NCI-H82 (cell line): ENCODE data around the gene TGFBR1.
A peak's percentile ranks its signal among the peaks of the same experiment; 100 is the strongest.
"Not testable (repeated sequence)": the region's sequence is repeated elsewhere in the genome, so short reads cannot be mapped to it uniquely, and the experiment has no call there.

Source experiments
- DNase-seq: peaks from one replicate; lab custom pipeline; 2025; lab: John Stamatoyannopoulos, UW

Gene TGFBR1

GRCh38 chr9:99189887-99190596, 85.1 kb downstream of the TGFBR1 start:
- no peak for DNase-seq

GRCh38 chr9:99190597-99191283, 85.8 kb downstream of the TGFBR1 start:
- DNase-seq: no peak

- DNase-seq: peak; percentile 41
Observed at GRCh38 chr9:99192786-99193465, 88.0 kb downstream of the TGFBR1 start.

GRCh38 chr9:99193466-99193821, 88.5 kb downstream of the TGFBR1 start:
- no peak for DNase-seq

DNA sequence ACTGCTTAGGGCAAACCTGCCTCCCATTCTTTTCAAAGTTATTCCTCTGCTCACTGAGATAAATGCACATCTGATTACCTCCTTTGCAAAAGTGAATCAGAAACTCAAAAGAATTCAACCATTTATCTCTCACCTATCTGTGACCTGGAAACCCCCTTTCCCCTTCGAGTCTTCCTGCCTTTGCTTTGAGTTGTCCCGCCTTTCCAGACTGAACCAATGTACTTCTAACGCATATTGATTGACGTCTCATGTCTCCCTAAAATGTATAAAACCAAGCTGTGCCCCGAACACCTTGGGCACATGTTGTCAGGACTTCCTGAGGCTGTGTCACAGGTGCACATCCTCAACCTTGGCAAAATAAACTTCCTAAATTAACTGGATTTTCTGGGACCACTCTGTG, 91.6 kb downstream of the TGFBR1 start:
- DNase-seq: not testable (repeated sequence)

DNA sequence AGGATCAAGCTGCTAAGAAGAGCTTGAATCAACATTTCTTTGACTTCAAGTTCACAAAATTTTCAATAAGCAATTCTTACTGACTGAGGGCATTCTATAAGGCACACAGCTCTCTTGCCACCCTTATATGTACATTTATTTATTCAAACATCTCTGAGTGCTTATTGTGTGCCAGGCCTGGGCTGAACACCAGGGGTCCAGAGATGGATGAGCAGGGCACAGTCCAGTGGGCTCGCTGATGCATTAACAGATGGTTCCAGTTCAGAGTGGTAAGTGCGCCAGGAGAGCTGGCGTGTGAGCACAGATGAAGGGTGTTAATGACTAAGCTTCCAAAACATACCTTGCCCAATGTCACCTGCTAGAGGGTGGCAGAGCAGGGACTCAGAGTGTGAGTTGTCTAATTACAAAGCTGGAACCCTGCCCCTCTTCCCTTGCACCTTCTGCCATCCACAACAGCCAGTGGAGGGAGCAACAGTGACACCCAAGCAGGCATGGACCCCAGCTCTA, 92.3 kb downstream of the TGFBR1 start:
- no peak for DNase-seq

- DNase-seq: no peak
Observed at GRCh38 chr9:99197987-99198386, 93.1 kb downstream of the TGFBR1 start.

- no peak for DNase-seq
Observed at GRCh38 chr9:99199938-99200539, 95.1 kb downstream of the TGFBR1 start.

- DNase-seq: no peak
Observed at GRCh38 chr9:99201603-99202002, 96.7 kb downstream of the TGFBR1 start.
